HG02840 (cell line): Measurements from ENCODE around the gene AQP12A.

ENCODE experiments used
- ATAC-seq: cut with Tn5 transposase; IDR thresholded peaks from one replicate; pipeline ENCODE4 v1.9.1; 2021; ENCODE audit warnings: mild to moderate bottlenecking, moderate library complexity, moderate number of reproducible peaks; ENCODE audit not compliant: unreplicated experiment, low FRiP score

AQP12A gene

GRCh38 chr2:240703417-240704341 lies 12.0 kb downstream of the AQP12A start:
- no peak for ATAC-seq

GRCh38 chr2:240704651-240705050 lies 13.0 kb downstream of the AQP12A start:
- ATAC-seq, result no peak

- ATAC-seq, result no peak
Observed at GRCh38 chr2:240705204-240705791, 13.6 kb downstream of the AQP12A start.

GRCh38 chr2:240707043-240707756 lies 15.5 kb downstream of the AQP12A start:
- ATAC-seq, result no peak

DNA sequence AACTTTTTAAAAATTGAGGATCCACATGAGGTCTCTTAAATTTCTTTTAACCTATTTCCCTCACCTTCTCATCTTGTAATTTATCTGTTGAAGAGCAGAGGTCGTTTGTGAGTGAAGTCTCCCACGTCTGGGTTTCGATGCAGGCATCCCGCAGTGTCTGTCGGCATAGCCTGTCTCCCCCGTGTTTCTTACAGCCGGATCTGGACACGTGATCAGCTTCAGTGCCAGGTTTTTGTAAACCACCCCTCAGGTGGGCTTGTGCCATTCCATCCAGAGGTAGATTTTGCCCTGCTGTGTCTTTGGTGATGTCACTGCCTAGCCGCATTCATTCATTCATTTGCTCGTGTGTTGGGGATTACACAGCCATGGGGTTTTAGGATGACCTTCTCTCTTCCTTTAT lies 16.2 kb downstream of the AQP12A start:
- ATAC-seq, result no peak

- ATAC-seq, result no peak
Observed at GRCh38 chr2:240708457-240708856, 16.8 kb downstream of the AQP12A start.

GRCh38 chr2:240711296-240711695 lies 19.6 kb downstream of the AQP12A start:
- no peak for ATAC-seq

- ATAC-seq, result no peak
Observed at GRCh38 chr2:240711701-240712100, 20.0 kb downstream of the AQP12A start.

GRCh38 chr2:240712121-240712520 lies 20.5 kb downstream of the AQP12A start:
- no peak for ATAC-seq

DNA sequence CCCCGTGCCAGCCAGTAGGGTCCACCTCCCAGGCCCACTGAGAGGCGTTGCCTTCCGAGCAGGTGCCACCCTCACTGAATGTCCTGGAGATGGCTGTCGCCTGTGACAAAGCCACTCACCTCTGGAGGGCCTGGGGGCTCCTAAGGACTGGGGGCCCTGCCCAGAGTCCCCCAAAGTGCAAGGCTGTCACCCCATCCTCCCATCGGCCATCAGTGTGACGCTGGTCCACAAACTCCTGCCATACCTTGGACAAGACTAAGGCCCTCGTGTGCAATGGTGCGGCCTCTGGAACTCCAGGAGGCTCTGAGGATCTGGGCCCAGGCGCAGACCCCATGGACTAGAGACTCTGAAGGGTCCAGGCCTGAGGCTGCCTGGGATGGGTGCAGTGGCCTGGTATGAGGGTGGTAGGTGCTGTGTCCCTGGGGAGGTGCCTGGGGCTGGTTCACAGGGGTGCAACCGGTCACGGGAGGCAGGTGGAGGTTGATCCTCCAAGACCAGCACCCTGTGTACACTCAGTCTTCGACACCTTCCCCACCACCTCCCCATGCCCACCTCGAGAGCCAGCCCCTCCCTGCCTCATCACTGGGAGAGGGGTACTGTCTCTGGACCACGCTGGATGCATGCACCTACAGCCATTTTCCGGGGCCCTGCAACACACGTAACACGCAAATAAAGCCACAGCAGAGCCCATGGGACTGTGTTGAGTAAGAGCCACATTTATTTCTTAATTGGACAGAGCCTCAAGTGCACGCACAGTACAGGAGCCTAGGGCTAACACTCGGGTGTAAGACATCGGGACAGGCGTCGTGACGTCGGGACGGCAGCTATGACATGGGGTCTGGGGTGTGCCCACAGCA lies 21.6 kb downstream of the AQP12A start:
- ATAC-seq, result no peak

GRCh38 chr2:240713928-240714746 lies 22.5 kb downstream of the AQP12A start:
- ATAC-seq, result no peak

GRCh38 chr2:240714747-240715725 lies 23.4 kb downstream of the AQP12A start:
- ATAC-seq, result no peak

DNA sequence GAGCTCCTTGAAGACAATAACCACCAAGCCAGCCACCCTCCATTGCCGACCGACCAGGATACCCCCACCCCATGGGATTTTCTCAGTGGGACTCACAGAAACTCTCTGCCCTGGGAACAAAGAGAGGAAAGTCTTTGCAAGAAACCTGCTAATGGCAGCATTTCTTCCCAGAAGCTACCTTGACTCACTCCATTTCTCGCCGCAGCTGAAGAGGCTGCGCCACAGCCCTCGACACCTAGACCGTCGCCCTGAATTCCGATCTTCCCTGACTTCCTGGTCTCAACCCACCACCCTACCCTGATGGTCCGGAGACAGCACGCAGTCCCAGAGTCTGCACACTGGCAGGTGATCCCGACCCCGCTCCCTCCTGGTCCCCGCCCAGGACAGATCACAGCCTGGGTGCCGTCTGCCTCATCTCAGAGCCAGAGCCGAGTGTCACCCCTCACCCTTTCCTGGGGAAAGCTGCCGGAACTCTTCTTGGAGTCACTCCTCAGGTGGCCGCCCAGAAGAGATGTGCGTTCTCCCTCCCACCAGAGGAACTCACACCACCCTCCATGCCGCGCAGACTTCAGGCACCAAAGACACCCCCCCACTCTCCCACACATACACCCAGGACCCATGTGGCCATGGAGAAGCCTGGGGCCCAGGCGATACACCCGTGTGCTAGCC lies 24.6 kb downstream of the AQP12A start:
- no peak for ATAC-seq

GRCh38 chr2:240717181-240717641 lies 25.5 kb downstream of the AQP12A start:
- ATAC-seq, result no peak

- no peak for ATAC-seq
Observed at GRCh38 chr2:240717681-240718581, 26.3 kb downstream of the AQP12A start.

- ATAC-seq, result no peak
Observed at GRCh38 chr2:240718896-240719490, 27.3 kb downstream of the AQP12A start.
